Kidney (tissue), 14 donors: Measurements from ENCODE around the gene PDGFD. TPM values are rescaled to one million over a fixed set of nuclear protein-coding genes. Genes with fewer than 3 reads are reported as not detected.

Experiments
- DNase-seq, 5 donors: peaks; one replicate each; pipeline ENCODE4 v3.0.0-alpha.2; 2013 to 2020
- FAIRE-seq: peaks from 2 replicates; lab custom pipeline; 2012; peaks lifted over from hg19 to GRCh38; lab: Jason Lieb, UNC
- H3K27ac ChIP-seq, 2 donors: one replicate each; pipeline ENCODE4 v1.7.0; 2013; ENCODE audit warnings: low read depth in 2 of 2, low read length in 2 of 2, inconsistent platforms in 1 of 2
- H3K27me3 ChIP-seq: one replicate; pipeline ENCODE4 v1.7.1; 2013; ENCODE audit warnings: low read length, inconsistent platforms; ENCODE audit not compliant: control insufficient read depth, insufficient read depth
- H3K36me3 ChIP-seq, 3 donors: one replicate each; pipeline versions ENCODE4 v1.7.0 to v1.7.1; 2013; ENCODE audit warnings: low read length in 3 of 3, control low read depth in 1 of 3, inconsistent platforms in 1 of 3; ENCODE audit not compliant: insufficient read depth in 3 of 3, control insufficient read depth in 2 of 3
- H3K4me1 ChIP-seq, 3 donors: one replicate each; pipeline versions ENCODE4 v1.7.0 to v1.7.1; 2013; ENCODE audit warnings: low read length in 3 of 3, inconsistent platforms in 1 of 3, low read depth in 1 of 3; ENCODE audit not compliant: control insufficient read depth in 2 of 3, insufficient read depth in 2 of 3
- H3K4me3 ChIP-seq, 3 donors: one replicate each; pipeline versions ENCODE4 v1.7.0 to v1.8.1; 2013; ENCODE audit warnings: low read length in 3 of 3, control low read depth in 1 of 3, inconsistent platforms in 1 of 3
- H3K9ac ChIP-seq, 3 donors: one replicate each; pipeline versions ENCODE4 v1.7.0 to v1.7.1; 2013; ENCODE audit warnings: low read length in 3 of 3, control low read depth in 1 of 3, inconsistent platforms in 1 of 3
- H3K9me3 ChIP-seq, 3 donors: one replicate each; pipeline versions ENCODE4 v1.7.0 to v1.7.1; 2013; ENCODE audit warnings: low read length in 3 of 3, control low read depth in 1 of 3, inconsistent platforms in 1 of 3; ENCODE audit not compliant: control insufficient read depth in 2 of 3, insufficient read depth in 1 of 3
- CTCF ChIP-seq: IDR thresholded peaks from 3 replicates; pipeline ENCODE4 v1.5.1; 2012; ENCODE audit warnings: mild to moderate bottlenecking, moderate library complexity, borderline replicate concordance; ENCODE audit not compliant: insufficient read depth; ENCODE audit errors: extremely low read depth
- intact Hi-C: fragments of 100-400 bp; cut with DNase I; formaldehyde crosslinking; loops from one replicate; pipeline ENCODE4 v1.11.1; 2022
- polyA plus RNA-seq: library from polyadenylated mRNA; stranded (reverse); fragments of 350-450 nt; fragmentation: Illumina TruSeq; extraction: RNeasy Lipid Tissue Mini Kit (QIAGEN cat#74804); gene quantifications from one replicate; pipeline ENCODE4 v1.2.3, GENCODE V29; 2014; ENCODE audit warnings: low read depth, low replicate concordance; ENCODE audit not compliant: insufficient read depth
- total RNA-seq: library from RNA; stranded (reverse); fragmentation: NEBNext Ultra II Directional; extraction: Animal tissue kit (Norgen Biotek cat#: 25700); gene quantifications from one replicate; pipeline ENCODE4 v1.2.1, GENCODE V29; 2021
- donor health status: control.
- donor health status: control.
- donor health status: control.
- donor health status: control.
- donor health status: control.
- donor health status: DM: yes; HTN: yes; CAD: no.
- donor health status: Normal renal cell carcinoma (clear cell type).

PDGFD gene
- total and polyA plus RNA-seq, 2 donors from 2014 or later, result 5.3 to 12.2 TPM

GRCh38 chr11:104113541-104113940 is 50.4 kb downstream of the PDGFD start:
- Histone ChIP-seq H3K27me3 (no peaks in the 10 kb centered on the region), H3K9ac (no peak overlapping the region), H3K4me1 (no peaks in the 10 kb centered on the region), H3K27ac (no peak overlapping the region), H3K36me3 (no peaks in the 10 kb centered on the region), H3K9me3 (no peaks in the 10 kb centered on the region), H3K4me3 (no peak overlapping the region)
- FAIRE-seq, result no peak
- TF ChIP-seq CTCF, result no peak
- intact Hi-C loops, result no loop called here
- no peak for DNase-seq

- DNase-seq, result no peak
- no peaks in the 10 kb centered on the region for H3K27me3 ChIP-seq
- H3K9me3 ChIP-seq, result no peaks in the 10 kb centered on the region
- FAIRE-seq, result no peak
- no peaks in the 10 kb centered on the region for H3K36me3 ChIP-seq
- no peak overlapping the region for H3K27ac ChIP-seq
- intact Hi-C loops, result no loop called here
- H3K4me3 ChIP-seq, result no peak overlapping the region
- no peak for TF ChIP-seq CTCF
- no peak overlapping the region for H3K9ac ChIP-seq
- H3K4me1 ChIP-seq, result no peaks in the 10 kb centered on the region
Measured at GRCh38 chr11:104106136-104106754, 57.7 kb downstream of the PDGFD start.

- Histone ChIP-seq H3K27me3 (no peaks in the 10 kb centered on the region), H3K9me3 (no peaks in the 10 kb centered on the region), H3K9ac (no peak overlapping the region), H3K27ac (no peak overlapping the region), H3K36me3 (no peaks in the 10 kb centered on the region), H3K4me3 (no peak overlapping the region), H3K4me1 (no peaks in the 10 kb centered on the region)
- intact Hi-C loops, result no loop called here
- FAIRE-seq, result no peak
- DNase-seq, result no peak
- no peak for TF ChIP-seq CTCF
Measured at GRCh38 chr11:104105155-104105554, 58.8 kb downstream of the PDGFD start.

- H3K9ac ChIP-seq, result no peak overlapping the region
- no peak overlapping the region for H3K27ac ChIP-seq
- H3K4me1 ChIP-seq, result no peaks in the 10 kb centered on the region
- intact Hi-C loops, result no loop called here
- no peaks in the 10 kb centered on the region for H3K9me3 ChIP-seq
- DNase-seq, result no peak
- FAIRE-seq, result no peak
- H3K36me3 ChIP-seq, result no peaks in the 10 kb centered on the region
- no peak for TF ChIP-seq CTCF
- no peak overlapping the region for H3K4me3 ChIP-seq
- no peaks in the 10 kb centered on the region for H3K27me3 ChIP-seq
Measured at GRCh38 chr11:104104664-104105063, 59.3 kb downstream of the PDGFD start.
